GM21529 (cell line): ENCODE results near the gene PCK1.
A peak's percentile ranks its signal among the peaks of the same experiment; 100 is the strongest.
"Not testable (repeated sequence)": the region's sequence is repeated elsewhere in the genome, so short reads cannot be mapped to it uniquely, and the experiment has no call there.

Source experiments
- ATAC-seq: cut with Tn5 transposase; IDR thresholded peaks from one replicate; pipeline ENCODE4 v1.9.1; 2021; ENCODE audit not compliant: unreplicated experiment

Gene PCK1

DNA sequence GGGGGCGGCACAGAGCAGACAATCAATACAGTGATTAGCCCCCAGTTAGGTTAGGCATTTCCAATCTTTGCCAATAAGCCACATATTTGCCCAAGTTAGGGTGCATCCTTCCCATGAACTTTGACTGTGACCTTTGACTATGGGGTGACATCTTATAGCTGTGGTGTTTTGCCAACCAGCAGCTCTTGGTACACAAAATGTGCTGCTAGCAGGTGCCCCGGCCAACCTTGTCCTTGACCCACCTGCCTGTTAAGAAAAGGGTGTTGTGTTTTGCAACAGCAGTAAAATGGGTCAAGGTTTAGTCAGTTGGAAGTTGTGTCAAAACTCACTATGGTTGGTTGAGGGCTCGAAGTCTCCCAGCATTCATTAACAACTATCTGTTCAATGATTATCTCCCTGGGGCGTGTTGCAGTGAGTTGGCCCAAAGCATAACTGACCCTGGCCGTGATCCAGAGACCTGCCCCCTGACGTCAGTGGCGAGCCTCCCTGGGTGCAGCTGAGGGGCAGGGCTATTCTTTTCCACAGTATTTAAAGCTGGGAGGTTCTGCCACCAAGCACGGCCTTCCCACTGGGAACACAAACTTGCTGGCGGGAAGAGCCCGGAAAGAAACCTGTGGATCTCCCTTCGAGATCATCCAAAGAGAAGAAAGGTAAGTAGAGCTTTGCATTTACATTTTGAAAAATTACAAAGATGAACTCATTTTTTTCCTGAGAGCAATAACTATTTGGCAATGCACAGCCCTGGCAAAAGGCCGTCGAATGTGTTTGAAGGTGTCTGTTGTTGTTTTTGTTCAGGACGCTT, at the start of gene PCK1:
Gene PCK1, plus strand, starts transcription at position 557 of the 802 bp plus-strand sequence. CDS start 302 bp downstream, outside the sequence.
- no peak for ATAC-seq

DNA sequence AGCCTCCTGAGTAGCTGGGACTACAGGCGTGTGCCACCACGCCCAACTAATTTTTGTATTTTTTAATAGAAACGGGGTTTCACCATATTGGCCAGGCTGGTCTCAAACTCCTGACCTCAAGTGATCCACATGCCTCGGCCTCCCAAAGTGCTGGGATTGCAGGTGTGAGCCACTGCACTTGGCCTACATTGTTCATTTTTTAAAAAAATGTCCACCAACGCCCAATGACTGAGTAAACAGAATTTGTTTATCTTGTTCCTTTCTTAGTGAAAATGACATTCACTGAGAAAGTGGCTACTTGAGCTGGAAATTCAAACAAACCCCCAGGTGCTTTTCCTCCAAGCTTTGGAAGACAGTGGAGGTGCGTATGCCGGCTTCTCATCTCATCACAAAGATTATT, 49.2 kb upstream of the PCK1 start:
- not testable (repeated sequence) for ATAC-seq

DNA sequence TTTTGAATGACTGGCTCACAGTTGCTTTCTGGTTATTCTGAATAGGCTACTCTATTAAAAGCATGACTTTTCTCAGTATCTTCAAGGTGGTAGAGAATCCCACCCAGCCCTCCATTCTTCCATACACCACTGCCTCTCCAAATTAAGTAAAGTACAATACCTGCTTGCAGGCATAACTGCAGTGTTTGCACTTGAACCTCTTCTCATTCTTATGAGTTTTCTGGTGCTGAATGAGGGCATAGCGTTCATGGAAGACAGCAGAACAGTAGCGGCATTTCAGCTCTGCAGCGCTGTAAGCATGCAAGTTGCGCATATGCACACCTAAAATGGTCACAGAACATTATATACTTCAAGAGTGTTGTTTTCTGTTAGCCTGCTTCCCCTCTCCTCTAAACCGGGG, 48.5 kb upstream of the PCK1 start:
- ATAC-seq, result no peak

DNA sequence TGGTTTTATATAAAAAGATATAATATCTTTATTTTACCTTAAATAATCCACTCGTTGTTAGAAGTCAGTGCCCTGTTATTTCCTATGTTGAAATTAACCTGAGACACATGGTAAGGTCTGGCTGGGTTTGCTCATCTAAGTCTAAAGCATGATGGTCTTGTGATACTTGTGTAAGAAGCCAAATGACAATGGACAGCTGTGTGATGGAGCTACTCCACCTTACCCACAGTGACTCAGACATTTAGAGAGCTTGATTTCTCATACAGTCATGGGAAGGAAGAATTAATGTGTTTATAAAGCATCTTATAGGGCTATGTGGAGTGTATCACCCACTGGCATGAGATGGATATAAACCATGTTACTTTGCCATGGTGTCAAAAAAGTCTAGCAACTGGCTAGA, 47.7 kb upstream of the PCK1 start:
- ATAC-seq, result no peak

DNA sequence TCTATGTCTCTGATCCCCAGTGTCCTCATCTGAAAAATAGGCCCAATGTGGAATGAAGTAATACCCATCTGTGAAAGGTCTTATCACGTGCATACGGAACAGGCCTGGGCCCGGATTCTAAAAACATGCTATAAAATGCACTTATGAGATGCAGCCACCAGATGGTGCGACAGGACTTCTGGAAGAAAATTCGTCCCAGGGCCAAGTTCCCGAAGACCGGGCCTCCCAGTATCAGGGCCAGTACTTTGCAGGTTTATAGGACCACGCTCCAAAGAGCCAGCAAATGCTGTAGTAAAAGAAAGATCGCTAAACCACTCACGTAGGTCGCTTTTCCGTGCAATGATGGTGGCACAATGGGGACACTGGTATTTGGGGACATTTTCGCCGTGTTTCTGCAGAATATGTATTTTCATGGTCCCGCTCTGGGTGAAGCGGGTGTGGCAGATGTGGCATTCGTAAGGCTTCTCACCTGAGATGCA, 46.6 kb upstream of the PCK1 start:
- no peak for ATAC-seq

DNA sequence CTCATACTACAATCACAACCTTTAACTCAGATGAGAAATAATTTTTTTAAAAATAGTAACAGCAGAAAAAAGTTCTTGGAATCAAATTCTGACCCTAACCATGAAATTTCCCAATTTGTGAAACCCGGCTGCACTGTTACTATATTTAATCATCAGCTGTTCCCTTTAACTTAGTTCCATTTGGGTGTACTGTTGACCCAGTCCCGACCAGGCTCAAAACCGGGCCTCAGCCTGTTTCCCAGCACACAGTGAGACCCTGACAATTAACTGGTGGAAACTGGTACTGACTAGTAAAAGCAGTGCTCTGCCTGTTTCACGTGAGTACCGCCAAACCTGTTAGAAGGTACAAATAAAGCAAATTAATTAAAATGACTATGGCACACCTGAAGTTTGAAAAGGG, 43.0 kb upstream of the PCK1 start:
- ATAC-seq, result no peak

DNA sequence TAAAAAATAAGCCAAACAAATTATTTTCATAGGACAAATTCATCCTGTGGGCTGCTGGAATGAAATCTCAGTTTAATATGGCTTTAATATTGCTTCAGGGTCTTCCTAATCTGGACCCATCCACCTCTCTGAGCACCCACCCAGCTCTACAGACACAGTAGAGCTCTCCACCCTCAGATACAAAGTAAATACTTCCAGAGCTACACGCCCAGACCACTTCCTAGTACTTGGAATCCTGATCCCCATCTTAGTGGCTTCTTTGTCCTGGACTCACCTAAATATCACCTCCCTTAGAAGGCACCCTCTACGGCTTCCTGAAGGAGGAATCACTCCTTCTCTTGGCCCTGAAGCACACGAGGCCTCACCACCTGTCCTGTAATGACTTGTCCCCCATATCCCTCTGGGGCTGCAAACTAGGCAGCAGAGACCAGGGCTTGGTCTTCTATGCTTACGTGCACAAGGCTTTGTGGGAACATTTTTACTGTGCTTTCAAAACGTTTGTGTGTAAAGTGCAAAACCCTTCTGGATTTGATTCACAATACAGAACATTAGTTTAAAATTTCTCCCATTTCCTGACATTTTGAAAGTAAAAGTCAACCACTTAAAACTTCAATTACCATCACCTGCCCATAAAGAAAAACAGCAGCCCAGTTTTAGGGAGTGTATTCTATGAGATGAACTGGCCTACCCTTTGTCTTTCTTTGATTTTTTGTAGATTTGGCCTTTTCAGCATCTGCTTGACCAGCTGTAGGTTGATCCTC, 38.4 kb upstream of the PCK1 start:
- peak; percentile 42 for ATAC-seq

DNA sequence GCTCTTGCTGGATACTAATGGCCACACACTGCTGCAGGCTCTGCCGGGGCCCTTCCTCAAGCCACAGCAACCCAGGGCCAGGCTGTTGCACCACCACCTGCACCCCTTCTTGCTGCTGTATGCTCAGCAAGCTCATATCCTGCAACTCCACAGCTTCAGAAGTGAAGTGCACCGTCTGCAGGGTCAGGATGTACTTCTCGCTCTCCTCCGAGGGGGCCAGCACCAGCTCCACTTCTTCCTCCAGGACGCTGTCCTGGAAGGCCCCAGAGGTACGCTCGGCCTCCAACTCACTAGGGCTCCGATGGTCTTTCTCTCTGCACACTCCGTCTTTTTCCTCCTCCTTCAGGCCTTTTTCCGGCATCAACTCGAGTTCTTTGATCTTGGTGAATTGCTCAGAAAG, 37.1 kb upstream of the PCK1 start:
- no peak for ATAC-seq

DNA sequence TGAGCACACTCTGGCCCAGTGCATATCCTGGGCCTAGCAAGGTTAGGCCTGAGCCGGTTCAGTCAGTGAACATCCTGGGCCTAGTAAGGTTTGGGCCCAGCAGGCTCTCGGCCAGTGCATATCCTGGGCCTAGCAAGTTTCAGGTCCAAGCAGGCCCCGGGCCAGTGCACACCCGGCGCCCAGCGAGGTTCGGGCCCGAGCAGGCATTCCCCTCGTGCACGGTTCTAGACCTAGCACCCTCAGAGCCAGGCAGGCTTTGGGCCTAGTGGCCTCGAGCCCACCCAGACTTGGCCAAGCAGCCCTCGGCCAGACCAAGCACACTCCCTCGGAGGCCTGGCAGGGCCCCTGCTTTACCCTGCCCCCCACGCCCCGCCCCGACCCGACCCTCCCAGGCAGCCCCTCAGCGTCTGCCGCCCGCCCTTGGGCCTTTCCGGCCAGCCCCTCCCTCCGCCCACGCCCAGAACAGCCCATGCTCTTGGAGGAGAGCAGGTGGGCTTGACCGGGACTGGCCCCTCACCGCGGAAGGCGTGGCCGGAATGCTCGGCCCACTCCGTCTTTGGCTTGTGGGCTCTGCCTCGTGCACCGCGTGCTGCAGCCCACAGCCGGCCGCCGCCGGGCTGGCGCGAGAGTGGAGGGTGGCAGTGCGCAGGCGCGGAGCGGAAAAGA, 36.3 kb upstream of the PCK1 start, which contains the start of gene CTCFL:
Gene CTCFL, minus strand, starts transcription at position 630 of the 666 bp plus-strand sequence. CDS start 935 bp downstream, outside the sequence.
- ATAC-seq, result no peak

DNA sequence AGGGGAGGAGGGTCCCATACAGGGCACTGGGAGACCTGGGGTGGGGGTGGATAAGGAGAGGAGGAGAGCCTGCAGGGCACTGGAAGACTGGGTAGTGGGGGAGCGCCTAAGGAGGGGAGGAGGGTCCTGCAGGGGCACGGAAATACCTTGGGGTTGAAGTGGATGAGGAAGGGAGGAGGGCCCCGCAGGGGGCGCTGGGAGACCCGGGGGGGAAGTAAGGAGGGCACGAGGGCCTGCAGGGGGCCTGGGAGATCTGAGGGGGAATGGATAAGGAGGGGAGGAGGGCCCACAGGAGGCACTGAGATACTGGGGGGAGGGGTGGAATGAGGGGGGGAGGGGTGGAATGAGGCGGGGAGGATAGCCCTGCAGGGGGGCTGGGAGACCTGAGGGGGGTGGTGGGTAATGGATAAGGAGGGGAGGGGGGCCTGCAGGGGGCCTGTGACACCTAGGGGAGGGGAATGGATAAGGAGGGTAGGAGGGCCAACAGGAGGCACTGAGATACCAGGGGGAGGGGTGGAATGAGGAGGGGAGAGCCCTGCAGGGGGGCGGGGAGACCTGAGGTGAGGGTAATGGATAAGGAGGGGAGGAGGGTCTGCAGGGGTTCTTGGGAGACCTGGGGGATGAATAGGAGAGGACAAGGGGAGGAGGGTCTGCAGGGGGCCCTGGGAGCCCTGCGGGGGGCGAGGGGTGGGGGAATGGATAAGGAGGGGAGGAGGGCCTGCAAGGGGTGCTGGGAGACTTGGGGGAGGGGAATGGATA, 35.4 kb upstream of the PCK1 start:
- ATAC-seq, result no peak

DNA sequence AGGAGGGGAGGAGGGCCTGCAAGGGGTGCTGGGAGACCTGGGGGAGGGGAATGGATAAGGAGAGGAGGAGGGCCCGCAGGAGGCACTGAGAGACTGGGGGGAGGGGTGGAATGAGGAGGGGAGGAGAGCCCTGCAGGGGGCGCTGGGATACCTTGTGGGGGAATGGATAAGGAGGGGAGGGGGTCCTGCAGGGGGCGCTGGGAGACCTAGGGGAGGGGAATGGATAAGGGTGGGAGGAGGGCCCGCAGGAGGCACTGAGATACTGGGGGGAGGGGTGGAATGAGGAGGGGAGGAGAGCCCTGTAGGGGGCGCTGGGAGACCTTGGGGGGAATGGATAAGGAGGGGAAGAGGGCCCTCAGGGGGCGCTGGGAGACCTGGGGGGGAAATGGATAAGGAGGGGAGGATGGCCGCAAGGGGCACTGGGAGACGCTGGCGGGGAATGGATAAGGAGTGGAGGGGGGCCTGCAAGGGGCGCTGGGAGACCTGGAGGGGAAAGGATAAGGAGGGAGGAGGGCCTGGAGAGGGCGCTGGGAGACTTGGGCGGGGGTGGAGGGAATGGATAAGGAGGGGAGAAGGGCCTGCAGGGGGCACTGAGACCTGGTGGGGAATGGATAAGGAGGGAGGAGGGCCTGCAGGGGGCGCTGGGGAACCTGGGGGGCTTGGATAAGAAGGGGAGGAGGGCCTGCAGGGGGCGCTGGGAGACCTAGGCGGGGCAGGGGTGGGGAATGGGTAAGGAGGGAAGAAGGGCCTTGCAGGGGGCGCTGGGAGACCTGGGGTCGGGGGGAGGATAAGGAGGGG, 34.6 kb upstream of the PCK1 start:
- ATAC-seq, result no peak

DNA sequence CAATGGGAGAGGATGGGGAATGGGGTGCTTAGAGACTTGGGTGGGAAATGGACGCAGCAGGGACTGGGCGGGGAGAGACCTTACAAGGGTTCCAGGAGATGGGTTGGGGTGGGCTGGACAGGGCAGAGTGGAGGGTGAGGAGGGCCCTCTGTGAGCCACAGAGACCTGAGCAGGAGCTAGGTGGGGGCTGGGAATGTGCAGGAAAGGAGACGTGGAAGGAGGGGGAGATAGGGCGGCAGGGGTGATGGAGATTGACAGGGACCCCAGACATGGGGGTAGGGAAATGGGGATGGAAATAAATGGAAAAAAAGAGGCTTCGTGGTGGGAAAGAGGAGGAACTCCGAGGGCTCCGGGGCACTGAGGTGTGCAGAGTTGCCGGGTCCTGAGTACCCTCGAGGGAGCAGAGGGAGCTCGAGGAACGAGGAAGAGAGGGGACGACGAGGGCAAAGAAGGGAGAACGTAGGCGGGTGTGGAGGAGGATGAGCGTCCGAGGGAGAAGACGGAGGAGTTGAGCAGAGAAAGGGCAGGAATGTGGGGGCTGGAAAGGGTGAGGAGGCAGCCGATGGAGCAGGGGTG, 33.9 kb upstream of the PCK1 start:
- ATAC-seq, result no peak

DNA sequence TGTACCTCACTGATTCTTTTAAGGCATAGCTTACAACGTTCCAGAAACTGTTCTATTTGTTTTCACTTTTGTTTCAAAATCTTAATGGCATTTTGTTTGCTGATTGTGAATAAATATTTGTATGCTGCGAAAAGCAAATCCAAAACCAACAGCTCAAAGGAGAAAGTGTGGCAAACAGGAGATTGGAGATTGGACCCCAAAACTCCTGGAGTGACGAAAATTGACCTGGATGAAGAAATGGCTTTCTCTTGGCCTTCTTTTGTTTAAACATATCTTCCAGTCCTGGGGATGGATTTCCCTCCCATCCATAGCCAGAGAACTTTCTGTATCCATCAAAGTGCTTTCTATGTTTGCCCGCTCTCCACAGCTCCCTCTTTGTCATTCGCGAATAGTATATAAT, 33.2 kb upstream of the PCK1 start:
- ATAC-seq, result no peak

DNA sequence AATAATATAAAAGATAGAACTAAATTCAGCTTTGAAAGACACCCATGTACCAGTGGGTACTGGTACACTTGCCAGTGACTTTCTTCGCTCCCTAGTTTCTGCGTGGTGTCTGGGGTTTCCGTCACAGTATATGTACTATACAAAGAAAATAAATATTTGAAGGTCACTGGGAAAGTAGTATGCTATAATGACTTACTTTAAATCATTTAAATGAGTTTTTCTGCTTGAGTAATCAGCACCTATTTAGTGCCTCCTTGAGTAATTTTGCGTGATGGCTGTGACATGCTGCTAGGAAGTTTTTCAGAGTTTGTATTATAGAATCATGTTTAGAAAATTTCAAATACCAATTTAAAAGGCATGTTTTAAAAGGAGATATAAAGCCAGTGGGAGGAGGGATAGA, 32.8 kb upstream of the PCK1 start:
- ATAC-seq, result no peak

DNA sequence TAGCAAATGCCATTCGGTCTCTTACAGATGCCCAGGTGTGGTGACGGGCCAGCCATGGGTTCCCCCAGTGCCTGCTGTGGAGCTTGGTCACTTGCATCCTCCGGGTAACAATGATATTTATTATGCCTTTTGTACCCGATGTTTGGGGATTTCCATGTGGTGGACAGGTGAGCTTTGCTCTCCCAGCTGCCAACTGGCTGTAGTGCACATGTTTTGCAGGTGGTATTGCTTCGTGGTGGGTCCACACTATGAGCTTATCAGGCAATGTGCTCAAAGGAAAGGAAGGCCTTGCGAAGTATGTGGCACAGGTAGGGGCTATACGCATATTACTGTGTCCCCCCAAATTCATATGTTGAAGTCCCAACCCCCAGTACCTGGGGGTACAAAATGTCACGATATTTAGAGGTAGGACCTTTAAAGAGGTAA, 31.7 kb upstream of the PCK1 start:
- no peak for ATAC-seq

DNA sequence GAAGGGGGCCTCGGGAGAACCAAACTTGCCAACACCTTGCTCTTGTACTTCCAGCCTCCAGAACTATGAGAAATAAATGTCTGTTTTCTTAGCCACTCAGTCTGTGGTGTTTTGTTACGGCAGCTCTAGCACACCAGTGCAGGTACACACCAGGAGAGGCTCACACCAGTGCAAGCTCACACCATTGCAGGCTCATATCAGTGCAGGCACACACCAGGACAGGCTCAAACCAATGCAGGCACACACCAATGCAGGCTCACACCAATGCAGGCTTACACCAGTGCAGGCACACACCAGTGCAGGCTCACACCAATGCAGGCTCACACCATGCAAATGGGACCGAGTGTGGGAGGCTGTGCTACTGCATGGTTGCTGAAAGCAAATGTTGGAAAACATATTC, 31.1 kb upstream of the PCK1 start:
- ATAC-seq, result no peak

DNA sequence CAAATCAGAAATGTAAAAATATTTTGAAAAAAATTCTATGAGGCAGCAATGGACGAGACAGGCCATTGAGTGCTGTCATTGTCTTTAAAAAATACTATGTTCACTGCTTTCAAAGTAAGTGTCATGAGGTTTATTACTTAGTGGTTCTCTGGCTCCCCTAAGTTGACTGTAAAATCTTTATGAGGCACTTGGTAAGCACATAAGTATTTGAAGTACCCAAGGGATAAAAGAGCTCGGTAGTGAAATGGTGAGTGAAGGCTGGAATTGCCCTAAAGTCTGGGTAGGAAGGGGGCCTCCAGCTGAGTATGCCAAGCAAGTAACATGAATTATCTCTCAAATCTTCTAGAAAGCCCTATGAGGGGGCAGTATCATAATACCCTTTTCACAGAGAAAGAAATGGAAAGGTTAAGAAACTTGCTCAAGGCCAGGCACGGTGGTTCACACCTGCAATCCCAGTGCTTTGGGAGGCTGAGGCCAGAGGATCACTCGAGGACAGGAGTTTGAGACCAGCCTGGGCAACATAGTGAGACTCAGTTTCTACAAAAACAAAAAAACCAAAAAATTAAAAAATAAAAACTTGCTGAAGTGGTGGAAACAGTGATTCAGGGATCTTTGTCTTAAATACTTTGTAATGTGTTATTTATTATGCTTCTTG, 30.5 kb upstream of the PCK1 start:
- no peak for ATAC-seq

DNA sequence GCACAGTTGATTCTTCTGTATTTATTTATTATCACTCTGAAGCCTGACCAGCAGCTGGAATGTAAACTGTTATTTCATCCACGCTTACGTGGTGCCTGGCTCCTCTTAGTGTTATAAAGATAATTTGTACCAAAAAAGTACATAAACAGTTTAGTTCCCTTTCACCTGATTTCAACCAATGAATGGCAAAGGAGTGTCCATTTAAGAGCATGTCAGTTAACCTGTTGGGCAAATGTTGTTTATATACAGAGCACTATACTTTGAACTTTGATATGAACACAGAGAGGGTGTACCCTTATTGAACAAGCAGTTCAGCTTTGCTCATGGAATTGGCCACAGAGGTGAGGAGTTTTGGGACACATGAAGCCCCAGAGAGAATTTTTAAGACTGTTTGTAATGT, 28.8 kb upstream of the PCK1 start:
- no peak for ATAC-seq

DNA sequence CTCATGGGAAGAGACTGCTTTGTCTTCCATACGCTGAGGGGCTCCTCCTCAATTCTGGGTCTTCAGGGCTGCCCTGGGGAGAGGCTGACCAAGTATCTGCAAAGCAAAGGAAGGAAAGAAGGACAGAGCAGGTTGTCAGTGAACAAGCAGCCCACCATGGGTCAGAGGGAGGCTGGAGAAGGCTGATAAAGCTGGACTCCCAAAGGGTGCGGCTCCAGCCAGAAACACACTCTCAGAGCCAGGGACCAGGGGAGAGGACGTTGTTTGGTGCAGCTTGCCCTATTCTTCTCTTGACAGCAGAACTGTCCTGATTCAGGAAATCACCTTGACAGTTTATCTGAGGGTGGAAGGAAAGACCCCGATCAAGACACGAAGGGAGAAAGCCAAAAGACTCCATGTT, 25.6 kb upstream of the PCK1 start:
- ATAC-seq, result no peak
